Upper lobe of right lung (tissue), 1 donor: Measurements from ENCODE around the gene RNF40. TPM values are rescaled to one million over a fixed set of nuclear protein-coding genes. Genes with fewer than 3 reads are reported as not detected.
"Not testable (repeated sequence)": the region's sequence is repeated elsewhere in the genome, so short reads cannot be mapped to it uniquely, and the experiment has no call there.

Source experiments
- ATAC-seq: fragments of 200-7000 bp; cut with Tn5 transposase; one replicate; pipeline ENCODE4 v1.9.1; 2020; ENCODE audit warnings: mild to moderate bottlenecking, moderate library complexity
- DNase-seq: peaks from one replicate; pipeline ENCODE4 v3.0.0-alpha.2; 2020
- H3K27ac ChIP-seq: fragments of 200-600 bp; one replicate; pipeline ENCODE4 v1.8.0; 2022
- H3K27me3 ChIP-seq: fragments of 200-600 bp; one replicate; pipeline ENCODE4 v1.8.0; 2022; ENCODE audit warnings: mild to moderate bottlenecking
- H3K36me3 ChIP-seq: fragments of 200-600 bp; one replicate; pipeline ENCODE4 v1.8.0; 2022
- H3K4me1 ChIP-seq: fragments of 200-600 bp; one replicate; pipeline ENCODE4 v1.8.0; 2022
- H3K4me3 ChIP-seq: fragments of 200-600 bp; one replicate; pipeline ENCODE4 v1.8.0; 2022; ENCODE audit warnings: mild to moderate bottlenecking
- H3K9me3 ChIP-seq: fragments of 200-600 bp; one replicate; pipeline ENCODE4 v1.8.0; 2022
- CTCF ChIP-seq: fragments of 200-600 bp; IDR thresholded peaks from one replicate; pipeline ENCODE4 v1.8.0; 2022; ENCODE audit warnings: antibody characterized with exemption
- intact Hi-C: fragments of 100-400 bp; cut with DNase I; formaldehyde crosslinking; loops from one replicate; pipeline ENCODE4 v1.11.0; 2022
- total RNA-seq: library from RNA; stranded (reverse); fragmentation: NEBNext Ultra II Directional; extraction: Animal tissue kit (Norgen Biotek cat#: 25700); gene quantifications from one replicate; pipeline ENCODE4 v1.2.1, GENCODE V29; 2021
- donor health status: DM: no; HTN: yes; CAD: no; lungs with severe emphysema.

RNF40 gene
- total RNA-seq, 1 donor from 2014 or later: 93.6 TPM

GRCh38 chr16:30813821-30814189 is 51.7 kb downstream of the RNF40 start:
- DNase-seq (no peak), ATAC-seq (no peak)
- H3K27me3 ChIP-seq: no peaks in the 10 kb centered on the region
- H3K9me3 ChIP-seq: no peaks in the 10 kb centered on the region
- H3K4me3 ChIP-seq: peak overlapping the region; percentile 46
- no peaks in the 10 kb centered on the region for H3K36me3 ChIP-seq
- intact Hi-C loops: no loop called here
- no peak for TF ChIP-seq CTCF
- H3K4me1 ChIP-seq: peaks cover 10% of the 10 kb centered on the region
- peak overlapping the region; percentile 79 for H3K27ac ChIP-seq

GRCh38 chr16:30816769-30817168 is 54.6 kb downstream of the RNF40 start:
- no peaks in the 10 kb centered on the region for H3K9me3 ChIP-seq
- peaks cover 10% of the 10 kb centered on the region for H3K4me1 ChIP-seq
- H3K4me3 ChIP-seq: no peak overlapping the region
- no peak for TF ChIP-seq CTCF
- H3K36me3 ChIP-seq: no peaks in the 10 kb centered on the region
- intact Hi-C loops: no loop called here
- no peak for ATAC-seq
- no peak for DNase-seq
- H3K27ac ChIP-seq: no peak overlapping the region
- H3K27me3 ChIP-seq: no peaks in the 10 kb centered on the region

GRCh38 chr16:30820952-30821421 is 58.9 kb downstream of the RNF40 start:
- H3K4me3 ChIP-seq: no peak overlapping the region
- H3K27me3 ChIP-seq: no peaks in the 10 kb centered on the region
- ATAC-seq (peak; percentile 54), DNase-seq (peak; percentile 67)
- TF ChIP-seq CTCF: no peak
- no peak overlapping the region for H3K27ac ChIP-seq
- H3K9me3 ChIP-seq: no peaks in the 10 kb centered on the region
- H3K4me1 ChIP-seq: no peaks in the 10 kb centered on the region
- no peaks in the 10 kb centered on the region for H3K36me3 ChIP-seq
- intact Hi-C loops: no loop called here

- H3K4me3 ChIP-seq, H3K4me1 ChIP-seq, H3K36me3 ChIP-seq, intact Hi-C loops, H3K9me3 ChIP-seq, H3K27ac ChIP-seq, H3K27me3 ChIP-seq, ATAC-seq, DNase-seq: not testable (repeated sequence)
Observed at GRCh38 chr16:30821441-30821840, 59.3 kb downstream of the RNF40 start.

- DNase-seq: no peak
- Histone ChIP-seq H3K27ac (no peak overlapping the region), H3K4me1 (no peaks in the 10 kb centered on the region), H3K9me3 (no peaks in the 10 kb centered on the region), H3K27me3 (no peaks in the 10 kb centered on the region), H3K36me3 (no peaks in the 10 kb centered on the region), H3K4me3 (no peak overlapping the region)
- ATAC-seq: no peak
- no peak for TF ChIP-seq CTCF
- intact Hi-C loops: no loop called here
Observed at GRCh38 chr16:30821891-30822290, 59.8 kb downstream of the RNF40 start.

Other genes starting within 250 kb of the RNF40 start
- 25.8 TPM for gene ZNF768, start 235.8 kb upstream of the RNF40 start, total RNA-seq
- gene ZNF747, start 227.5 kb upstream of the RNF40 start, total RNA-seq: 11.5 TPM
- 10.6 TPM for gene ZNF764, start 203.9 kb upstream of the RNF40 start, total RNA-seq
- 13.1 TPM for gene ZNF688, start 190.6 kb upstream of the RNF40 start, total RNA-seq
- gene ZNF785, start 176.6 kb upstream of the RNF40 start, total RNA-seq: 16.3 TPM
- gene ZNF689, start 151.9 kb upstream of the RNF40 start, total RNA-seq: 7.2 TPM
- 48.2 TPM for gene PRR14, start 111.4 kb upstream of the RNF40 start, total RNA-seq
- gene FBRS, start 103.9 kb upstream of the RNF40 start, total RNA-seq: 65.0 TPM
- gene SRCAP, start 63.2 kb upstream of the RNF40 start, total RNA-seq: 66.6 TPM
- gene PHKG2, start 13.9 kb upstream of the RNF40 start, total RNA-seq: 26.0 TPM
- 5.5 TPM for gene CFAP119, start 260 bp upstream of the RNF40 start, total RNA-seq
- gene ZNF629, start 24.9 kb downstream of the RNF40 start, total RNA-seq: 13.3 TPM
- 25.3 TPM for gene BCL7C, start 131.8 kb downstream of the RNF40 start, total RNA-seq
- 9.3 TPM for gene CTF1, start 134.3 kb downstream of the RNF40 start, total RNA-seq
- 13.4 TPM for gene FBXL19, start 161.2 kb downstream of the RNF40 start, total RNA-seq
- 19.5 TPM for gene ORAI3, start 186.7 kb downstream of the RNF40 start, total RNA-seq
- 18.6 TPM for gene SETD1A, start 195.4 kb downstream of the RNF40 start, total RNA-seq
- gene HSD3B7, start 222.9 kb downstream of the RNF40 start, total RNA-seq: 30.4 TPM
- 0.58 TPM for gene STX1B, start 248.3 kb downstream of the RNF40 start, total RNA-seq